K562 (cell line): ENCODE data around the gene SIRT2. TPM values are rescaled to one million over a fixed set of nuclear protein-coding genes. Genes with fewer than 3 reads are reported as not detected.

Source experiments
- CBFA2T3 ChIP-seq: fragments of 450-650 bp; IDR thresholded peaks from 2 replicates; pipeline ENCODE4 v1.6.1; 2017
- ETS2 ChIP-seq: IDR thresholded peaks from 2 replicates; pipeline ENCODE4 v1.6.1; 2016; ENCODE audit warnings: borderline replicate concordance, missing genetic modification characterization, mild to moderate bottlenecking, moderate library complexity, missing compliant biosample characterization; ENCODE audit not compliant: poor library complexity, severe bottlenecking
- FOXM1 ChIP-seq, 2 experiments: fragments of 450-650 bp in 1 of 2; sonication (generic) in 1 of 2; formaldehyde crosslinking in 1 of 2; IDR thresholded peaks; 2 replicates each; pipeline versions ENCODE4 v1.6.1 to v1.9.0; 2017 to 2022; ENCODE audit warnings: low read depth in 2 of 2, mild to moderate bottlenecking in 2 of 2, missing genetic modification reagents in 1 of 2, moderate library complexity in 1 of 2
- GABPB2 ChIP-seq: fragments of 250-450 bp; sonication (Bioruptor Pico); conservative IDR thresholded peaks from 2 replicates; pipeline ENCODE4 v1.5.1; 2021; ENCODE audit warnings: mild to moderate bottlenecking
- NFATC3 ChIP-seq: fragments of 450-650 bp; IDR thresholded peaks from 2 replicates; pipeline ENCODE4 v1.6.1; 2017; ENCODE audit warnings: mild to moderate bottlenecking
- NFRKB ChIP-seq: fragments of 450-650 bp; IDR thresholded peaks from 2 replicates; pipeline ENCODE4 v1.6.1; 2016; ENCODE audit warnings: low read depth
- RBM25 ChIP-seq: fragments of 200-400 bp; formaldehyde crosslinking; IDR thresholded peaks from 2 replicates; pipeline ENCODE4 v1.6.1; 2018; ENCODE audit warnings: low read length, low read depth, moderate library complexity; ENCODE audit not compliant: severe bottlenecking
- RERE ChIP-seq: sonication (generic); formaldehyde crosslinking; IDR thresholded peaks from 2 replicates; pipeline ENCODE4 v1.8.0; 2023; ENCODE audit warnings: missing genetic modification reagents, mild to moderate bottlenecking, borderline replicate concordance
- SMARCA5 ChIP-seq: fragments of 450-650 bp; IDR thresholded peaks from 2 replicates; pipeline ENCODE4 v1.6.1; 2016
- SNRNP70 ChIP-seq: fragments of 200-400 bp; formaldehyde crosslinking; optimal IDR thresholded peaks from 2 replicates; pipeline ENCODE3; 2017; ENCODE audit warnings: low read depth, low read length
- SREBF2 ChIP-seq: sonication (generic); formaldehyde crosslinking; IDR thresholded peaks from 2 replicates; pipeline ENCODE4 v1.4.0; 2020; ENCODE audit warnings: mild to moderate bottlenecking, missing genetic modification reagents
- TEAD4 ChIP-seq, 2 experiments: sonication (generic) in 1 of 2; formaldehyde crosslinking in 1 of 2; IDR thresholded peaks; 2 replicates each; pipeline versions ENCODE4 v1.6.1 to v1.8.0; 2012 to 2022; ENCODE audit warnings: borderline replicate concordance in 1 of 2, inconsistent platforms in 1 of 2, low read length in 1 of 2, mild to moderate bottlenecking in 1 of 2, missing genetic modification reagents in 1 of 2
- THAP7 ChIP-seq: fragments of 250-450 bp; sonication (Bioruptor Pico); IDR thresholded peaks from 2 replicates; pipeline ENCODE4 v1.5.0; 2021
- ZBTB26 ChIP-seq: fragments of 450-650 bp; formaldehyde crosslinking; IDR thresholded peaks from 2 replicates; pipeline ENCODE4 v1.4.0; 2022; ENCODE audit warnings: missing genetic modification characterization
- ZHX1 ChIP-seq: fragments of 150-350 bp; conservative IDR thresholded peaks from 2 replicates; pipeline ENCODE4 v1.6.1; 2014; ENCODE audit warnings: low read length
- ZNF277 ChIP-seq: fragments of 250-450 bp; sonication (Bioruptor Pico); IDR thresholded peaks from 2 replicates; pipeline ENCODE4 v1.8.0; 2022; ENCODE audit warnings: inconsistent platforms, mild to moderate bottlenecking, moderate library complexity, borderline replicate concordance
- polyA plus RNA-seq, 8 experiments: library from polyadenylated mRNA; depleted of rRNA in 4 of 8; stranded (reverse) in 5 of 8; unstranded in 3 of 8; fragments of >200 nt; fragmentation: Nextera tagmentation in 2 of 8; fragmentation: Illumina TruSeq in 1 of 8; extraction: Ambion mirVana in 2 of 8; extraction: Trizol in 1 of 8; gene quantifications; 2 replicates each; pipeline versions ENCODE4 v1.2.1 to v1.2.3, GENCODE V29; 2011 to 2014; ENCODE audit warnings: inconsistent platforms in 1 of 8, missing spikeins in 1 of 8
- total RNA-seq, 7 experiments: library from RNA; depleted of rRNA in 6 of 7; stranded (reverse); fragments of >200 nt in 6 of 7; fragmentation: Illumina TruSeq in 2 of 7; extraction: Trizol in 2 of 7; gene quantifications; 2 replicates each; pipeline versions ENCODE4 v1.2.1 to v1.2.3, GENCODE V29; 2011 to 2021; ENCODE audit warnings: low replicate concordance in 1 of 7

SIRT2 gene
- total and polyA plus RNA-seq, 9 of the 15 experiments (the other 6 are each of a cell fraction or from before 2014, with no cell fraction given), result 2.3 to 35.2 (median 22.9) TPM

- TF ChIP-seq TEAD4 (IDR thresholded peaks at IDR 0.05; ENCODE audit: low read length) (no peak), TEAD4 (CRISPR knock-in tag; IDR thresholded peaks at IDR 0.05; ENCODE audit: borderline replicate concordance) (no peak), NFRKB (peak; percentile 98), RBM25 (peak; percentile 100), NFATC3 (no peak), SREBF2 (no peak), FOXM1 (IDR thresholded peaks at IDR 0.05; ENCODE audit: low read depth) (peak; percentile 65), FOXM1 (CRISPR knock-in tag; IDR thresholded peaks at IDR 0.05; ENCODE audit: low read depth) (no peak), CBFA2T3 (no peak), RERE (no peak), ETS2 (tag) (no peak), ZBTB26 (CRISPR knock-in tag) (no peak), SNRNP70 (no peak), ZNF277 (CRISPR knock-in tag) (no peak), SMARCA5 (no peak), THAP7 (no peak), GABPB2 (CRISPR knock-in tag) (no peak), ZHX1 (no peak)
Observed at GRCh38 chr19:38849860-38850435, 49.5 kb downstream of the SIRT2 start, which contains the start of gene HNRNPL (continued).
